CD4-positive, alpha-beta memory T cell (primary cell): Measurements from ENCODE around the gene TRAPPC10. TPM values are rescaled to one million over a fixed set of nuclear protein-coding genes. Genes with fewer than 3 reads are reported as not detected.
A peak's percentile ranks its signal among the peaks of the same experiment; 100 is the strongest.
"Not testable (repeated sequence)": the region's sequence is repeated elsewhere in the genome, so short reads cannot be mapped to it uniquely, and the experiment has no call there.

Experiments used
- CTCF ChIA-PET: fragments of 350-600 bp; sonication (Branson Sonifier 250); formaldehyde crosslinking; loops from one replicate; lab custom pipeline; 2021; ENCODE audit warnings: inconsistent platforms; ENCODE audit not compliant: partially characterized antibody; lab: Charles Lee
- POLR2A ChIA-PET: fragments of 350-600 bp; sonication (Branson Sonifier 250); formaldehyde crosslinking; loops from one replicate; lab custom pipeline; 2021; ENCODE audit not compliant: partially characterized antibody; lab: Charles Lee
- DNase-seq, 5 donors: peaks; one replicate each; pipeline versions ENCODE4 v3.0.0 to v3.0.0-alpha.2; 2020 to 2022; ENCODE audit warnings: mixed read lengths in 1 of 5
- H3K27ac ChIP-seq: one replicate; pipeline ENCODE4 v1.7.0; 2013; ENCODE audit warnings: low read depth, low read length
- H3K27me3 ChIP-seq: 2 replicates; pipeline ENCODE4 v1.7.0; 2013; ENCODE audit warnings: mild to moderate bottlenecking, low read length, moderate library complexity; ENCODE audit not compliant: insufficient read depth
- H3K36me3 ChIP-seq: 2 replicates; pipeline ENCODE4 v1.7.0; 2013; ENCODE audit warnings: mild to moderate bottlenecking, low read length, moderate library complexity; ENCODE audit not compliant: insufficient read depth
- H3K4me1 ChIP-seq: 2 replicates; pipeline ENCODE4 v1.7.0; 2013; ENCODE audit warnings: mild to moderate bottlenecking, low read length, moderate library complexity; ENCODE audit not compliant: insufficient read depth
- H3K4me3 ChIP-seq, 2 donors: one replicate each; pipeline ENCODE4 v1.7.0; 2013; ENCODE audit warnings: low read length in 2 of 2, mild to moderate bottlenecking in 1 of 2
- H3K9me3 ChIP-seq, 2 donors: one replicate each; pipeline ENCODE4 v1.7.0; 2013; ENCODE audit warnings: low read length in 2 of 2, control low read depth in 1 of 2; ENCODE audit not compliant: control insufficient read depth in 1 of 2
- H3K27ac Mint-ChIP-seq, 7 donors: one replicate each; pipeline ENCODE4 v1.8.0; 2020 to 2021; ENCODE audit warnings: mixed read lengths in 7 of 7, mild to moderate bottlenecking in 6 of 7, inconsistent platforms in 3 of 7, moderate library complexity in 3 of 7
- H3K27me3 Mint-ChIP-seq, 2 donors: one replicate each; pipeline ENCODE4 v1.8.0; 2020 to 2021; ENCODE audit warnings: mixed read lengths in 2 of 2
- H3K36me3 Mint-ChIP-seq, 2 donors: one replicate each; pipeline ENCODE4 v1.8.0; 2020 to 2021; ENCODE audit warnings: mixed read lengths in 2 of 2, inconsistent platforms in 1 of 2, mild to moderate bottlenecking in 1 of 2
- H3K4me1 Mint-ChIP-seq, 4 donors: one replicate each; pipeline ENCODE4 v1.8.0; 2020 to 2021; ENCODE audit warnings: mixed read lengths in 4 of 4, mild to moderate bottlenecking in 1 of 4
- H3K4me3 Mint-ChIP-seq, 8 donors: one replicate each; pipeline ENCODE4 v1.8.0; 2020 to 2021; ENCODE audit warnings: mixed read lengths in 8 of 8, mild to moderate bottlenecking in 7 of 8, moderate library complexity in 6 of 8, inconsistent platforms in 3 of 8
- H3K9me3 Mint-ChIP-seq, 8 donors: one replicate each; pipeline ENCODE4 v1.8.0; 2020 to 2021; ENCODE audit warnings: mixed read lengths in 8 of 8, mild to moderate bottlenecking in 5 of 8, inconsistent platforms in 3 of 8, moderate library complexity in 1 of 8
- intact Hi-C: fragments of 100-400 bp; cut with micrococcal nuclease; formaldehyde crosslinking; loops from one replicate; pipeline ENCODE4 v1.15.1; 2023
- polyA plus RNA-seq, 2 donors: library from polyadenylated mRNA; unstranded; fragments of 300-500 nt; fragmentation: Illumina TruSeq; gene quantifications; one replicate each; pipeline ENCODE4 v1.2.3, GENCODE V29; 2021
- total RNA-seq, 2 experiments: library from RNA; stranded (reverse); gene quantifications; one replicate each; pipeline ENCODE4 v1.2.3, GENCODE V29; 2021

TRAPPC10 gene
- total and polyA plus RNA-seq, 4 experiments from 2014 or later = 17.7 to 95.5 (median 67.2) TPM

DNA sequence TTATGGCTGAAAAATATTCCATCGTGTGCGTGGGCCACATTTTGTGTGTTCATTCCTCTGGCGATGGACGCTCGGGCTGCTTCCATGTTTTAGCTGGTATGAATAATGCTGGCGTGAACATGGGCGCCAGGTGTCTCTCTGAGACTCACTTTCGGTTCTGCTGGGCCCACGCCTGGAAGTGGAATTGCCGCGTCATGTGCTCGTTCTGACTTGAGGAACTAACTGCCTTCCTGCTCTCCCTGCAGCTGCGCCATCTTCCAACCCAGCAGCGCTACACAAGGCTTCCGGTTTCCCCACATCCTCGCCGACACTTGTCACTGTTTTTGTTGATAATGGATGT is 141.8 kb downstream of the TRAPPC10 start:
- H3K4me1 ChIP-seq, H3K9me3 Mint-ChIP-seq, POLR2A ChIA-PET, H3K36me3 ChIP-seq, H3K4me3 Mint-ChIP-seq, H3K27me3 ChIP-seq, H3K27ac ChIP-seq, H3K4me3 ChIP-seq, intact Hi-C loops, H3K4me1 Mint-ChIP-seq, CTCF ChIA-PET, H3K36me3 Mint-ChIP-seq, H3K9me3 ChIP-seq, H3K27me3 Mint-ChIP-seq: not testable (repeated sequence)
- DNase-seq = peak; percentile 12 to 75 (median 30)
- H3K27ac Mint-ChIP-seq = peak overlapping the region in 2 of 7 donors; percentile 25 to 30

DNA sequence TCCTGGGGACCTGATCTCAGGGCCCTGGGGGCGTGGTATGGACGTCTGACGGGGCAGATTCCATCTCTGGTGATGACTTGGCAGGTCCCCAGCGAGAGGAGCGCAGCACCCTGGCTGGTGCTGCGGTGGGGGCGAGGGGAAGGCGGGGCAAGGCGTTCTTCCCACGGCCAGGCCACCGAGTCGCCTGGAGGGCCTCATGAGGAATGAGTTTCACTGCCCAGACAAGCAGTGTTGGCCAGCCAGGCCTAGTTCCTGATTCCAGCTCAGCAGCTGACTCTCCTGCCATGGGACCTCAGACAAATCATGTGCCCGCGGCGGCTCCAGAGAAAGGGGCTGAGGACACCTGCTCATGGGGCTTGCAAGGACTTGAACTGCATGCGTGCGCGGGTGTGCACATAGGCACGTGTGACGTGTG is 142.7 kb downstream of the TRAPPC10 start:
- H3K4me3 Mint-ChIP-seq, H3K36me3 Mint-ChIP-seq, H3K4me1 ChIP-seq, intact Hi-C loops, H3K4me3 ChIP-seq, H3K4me1 Mint-ChIP-seq, H3K27ac Mint-ChIP-seq, H3K9me3 Mint-ChIP-seq, H3K9me3 ChIP-seq, H3K27me3 ChIP-seq, H3K36me3 ChIP-seq, H3K27ac ChIP-seq, DNase-seq, H3K27me3 Mint-ChIP-seq, CTCF ChIA-PET, POLR2A ChIA-PET: not testable (repeated sequence)

DNA sequence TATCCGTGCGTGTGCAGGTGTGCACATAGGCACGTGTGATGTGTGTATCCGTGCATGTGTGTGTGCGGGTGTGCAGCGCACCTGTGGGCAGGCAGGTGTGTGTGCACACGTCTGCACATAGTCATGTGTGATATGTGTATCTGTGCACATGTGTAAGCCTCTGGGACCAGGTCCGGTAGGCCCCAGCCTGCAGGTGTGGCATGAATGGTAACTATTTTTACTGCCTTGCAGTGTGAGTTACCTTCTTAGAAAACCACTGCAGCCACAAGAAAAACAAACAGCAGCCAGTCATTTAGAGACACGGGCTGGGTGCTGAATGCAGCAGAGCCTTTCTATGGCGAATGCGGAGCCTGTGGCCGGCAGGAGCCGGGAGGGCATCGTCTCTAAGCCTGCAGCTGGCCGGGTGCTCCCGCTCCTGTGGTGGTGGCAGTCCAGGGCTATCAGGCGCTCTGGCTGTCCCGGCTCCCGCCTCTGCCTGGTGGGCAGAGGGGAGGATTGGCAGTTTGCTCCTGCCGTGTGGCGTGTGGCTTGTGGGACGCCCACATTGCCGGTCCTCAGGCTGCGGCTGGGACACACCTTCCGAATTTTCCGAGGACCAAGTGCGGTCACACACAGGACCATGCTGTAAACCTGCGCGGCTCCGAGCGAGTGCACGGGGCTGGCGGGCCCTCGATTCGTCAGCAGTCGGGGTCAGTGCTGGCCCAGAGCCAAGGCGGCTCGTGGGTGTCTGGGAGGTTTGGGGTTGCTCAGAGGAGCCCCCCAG is 143.3 kb downstream of the TRAPPC10 start:
- H3K9me3 Mint-ChIP-seq, H3K4me1 ChIP-seq, H3K4me1 Mint-ChIP-seq, H3K27ac Mint-ChIP-seq, H3K36me3 Mint-ChIP-seq, H3K4me3 ChIP-seq, POLR2A ChIA-PET, H3K27me3 ChIP-seq, H3K27me3 Mint-ChIP-seq, H3K9me3 ChIP-seq, H3K27ac ChIP-seq, intact Hi-C loops, H3K4me3 Mint-ChIP-seq, CTCF ChIA-PET, H3K36me3 ChIP-seq: not testable (repeated sequence)
- DNase-seq = peak in 4 of 5 donors; percentile 28 to 50 (median 31)

DNA sequence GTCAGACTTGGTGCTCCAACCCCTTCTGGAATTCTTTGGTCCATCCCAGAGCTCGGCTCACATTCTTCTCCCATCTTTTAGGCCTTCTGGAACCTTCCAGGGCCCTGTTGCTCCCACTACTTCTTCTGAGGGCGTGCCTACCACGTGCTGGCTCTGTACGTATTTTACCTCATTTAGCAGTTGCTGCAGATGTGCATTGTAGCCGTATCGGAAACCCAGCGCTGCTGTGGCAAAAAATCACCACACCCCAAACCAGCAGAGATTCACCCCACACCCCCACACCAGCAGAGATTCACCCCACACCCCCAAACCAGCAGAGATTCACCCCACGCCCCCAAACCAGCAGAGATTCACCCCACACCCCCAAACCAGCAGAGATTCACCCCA is 143.9 kb downstream of the TRAPPC10 start:
- CTCF ChIA-PET, H3K27ac Mint-ChIP-seq, H3K27ac ChIP-seq, H3K36me3 ChIP-seq, DNase-seq, H3K4me1 Mint-ChIP-seq, H3K4me1 ChIP-seq, H3K27me3 ChIP-seq, H3K9me3 ChIP-seq, intact Hi-C loops, H3K4me3 Mint-ChIP-seq, POLR2A ChIA-PET, H3K9me3 Mint-ChIP-seq, H3K4me3 ChIP-seq, H3K27me3 Mint-ChIP-seq, H3K36me3 Mint-ChIP-seq: not testable (repeated sequence)

Other genes with a start within 250 kb of the TRAPPC10 start
- 10 to 100 TPM; 46.0 to 48.8 TPM for gene CSTB, start 236.0 kb upstream of the TRAPPC10 start, total RNA-seq
- gene CSTB, start 236.0 kb upstream of the TRAPPC10 start, polyA plus RNA-seq = 10 to 100 TPM; 68.4 to 97.0 TPM
- 10 to 100 TPM; 25.4 to 27.7 TPM for gene RRP1, start 222.7 kb upstream of the TRAPPC10 start, total RNA-seq
- 10 to 100 TPM; 13.5 to 22.2 TPM for gene RRP1, start 222.7 kb upstream of the TRAPPC10 start, polyA plus RNA-seq
- 10 to 100 TPM; 72.4 to 76.7 TPM for gene AGPAT3, start 147.1 kb upstream of the TRAPPC10 start, total RNA-seq
- 10 to 100 TPM; 16.0 to 21.0 TPM for gene AGPAT3, start 147.1 kb upstream of the TRAPPC10 start, polyA plus RNA-seq
- gene PWP2, start 95.1 kb downstream of the TRAPPC10 start, total RNA-seq = 10 to 100 TPM; 27.2 to 28.2 TPM
- gene PWP2, start 95.1 kb downstream of the TRAPPC10 start, polyA plus RNA-seq = 10 to 100 TPM in 1 of 2 donors, under 1 TPM in 1; 0.35 to 13.9 TPM
- 10 to 100 TPM; 55.6 to 56.6 TPM for gene GATD3, start 121.4 kb downstream of the TRAPPC10 start, total RNA-seq
- gene GATD3, start 121.4 kb downstream of the TRAPPC10 start, polyA plus RNA-seq = 10 to 100 TPM; 10.9 to 48.9 TPM
- gene ICOSLG, start 228.6 kb downstream of the TRAPPC10 start, total RNA-seq = 1 to 10 TPM; 4.2 to 4.9 TPM
- 1 to 10 TPM; 1.0 to 4.1 TPM for gene ICOSLG, start 228.6 kb downstream of the TRAPPC10 start, polyA plus RNA-seq
- not detected for gene DNMT3L, start 249.6 kb downstream of the TRAPPC10 start, total RNA-seq
- gene DNMT3L, start 249.6 kb downstream of the TRAPPC10 start, polyA plus RNA-seq = not detected